A549 (cell line): ENCODE measurements around the gene KRT6B. TPM values are rescaled to one million over a fixed set of nuclear protein-coding genes. Genes with fewer than 3 reads are reported as not detected.
A peak's percentile ranks its signal among the peaks of the same experiment; 100 is the strongest.

Experiments
- ATAC-seq, 2 experiments: fragments of 200-7000 bp in 1 of 2; fragments of >200 bp in 1 of 2; cut with Nextera tagmentation in 1 of 2; cut with Tn5 transposase in 1 of 2; 3 replicates each; pipeline versions ENCODE4 v1.8.0 to v1.9.1; 2018 to 2020; ENCODE audit warnings: mild to moderate bottlenecking in 1 of 2, moderate library complexity in 1 of 2
- CTCF ChIA-PET: fragments of 300-600 bp; sonication (Branson Sonifier 250); formaldehyde crosslinking; extraction: SDS; loops from one replicate; lab custom pipeline; 2021; ENCODE audit warnings: antibody characterized with exemption, inconsistent platforms; lab: Yijun Ruan, JAX
- POLR2A ChIA-PET: fragments of 350-600 bp; formaldehyde crosslinking; extraction: SDS; loops from one replicate; lab custom pipeline; 2021; ENCODE audit warnings: antibody characterized with exemption, inconsistent platforms; lab: Yijun Ruan, JAX
- DNase-seq, 2 experiments: peaks; one replicate each; pipeline versions ENCODE4 v3.0.0 to v3.0.0-alpha.2; 2011 to 2016; ENCODE audit warnings: low read depth in 1 of 2, low spot score in 1 of 2
- FAIRE-seq: peaks from 2 replicates; lab custom pipeline; 2011; peaks lifted over from hg19 to GRCh38; lab: Jason Lieb, UNC
- H3K27ac ChIP-seq, 2 experiments: fragments of >200 bp; sonication (Bioruptor Twin); formaldehyde crosslinking; 3 replicates each; pipeline ENCODE4 v1.5.1; 2016 to 2017
- H3K4me1 ChIP-seq: fragments of >200 bp; sonication (Bioruptor Twin); formaldehyde crosslinking; 3 replicates; pipeline ENCODE4 v1.6.1; 2016
- H3K4me2 ChIP-seq: fragments of >200 bp; sonication (Bioruptor Twin); formaldehyde crosslinking; 3 replicates; pipeline ENCODE4 v1.6.1; 2016
- H3K4me3 ChIP-seq: fragments of >200 bp; sonication (Bioruptor Twin); formaldehyde crosslinking; 3 replicates; pipeline ENCODE4 v1.5.1; 2016
- H3K9me3 ChIP-seq: fragments of >200 bp; sonication (Bioruptor Twin); formaldehyde crosslinking; 3 replicates; pipeline ENCODE4 v1.6.1; 2016
- CBX2 ChIP-seq: fragments of 200-600 bp; sonication (generic); IDR thresholded peaks from 2 replicates; pipeline ENCODE4 v1.6.1; 2016; ENCODE audit warnings: low read depth, mild to moderate bottlenecking, borderline replicate concordance
- CBX8 ChIP-seq: fragments of 200-600 bp; sonication (generic); IDR thresholded peaks from 2 replicates; pipeline ENCODE4 v1.6.1; 2016
- CEBPB ChIP-seq, 2 experiments: fragments of >200 bp in 1 of 2; sonication (Bioruptor Twin) in 1 of 2; formaldehyde crosslinking in 1 of 2; IDR thresholded peaks; 2 replicates each; pipeline ENCODE4 v1.6.1; 2012 to 2016
- EHF ChIP-seq: fragments of 250-450 bp; sonication (Bioruptor Pico); IDR thresholded peaks from 2 replicates; pipeline ENCODE4 v1.5.0; 2020; ENCODE audit warnings: mild to moderate bottlenecking
- EHMT2 ChIP-seq: fragments of 200-600 bp; sonication (generic); IDR thresholded peaks from 2 replicates; pipeline ENCODE4 v1.6.1; 2016; ENCODE audit warnings: antibody characterized with exemption, low read depth, mild to moderate bottlenecking, moderate library complexity
- FOSB ChIP-seq: fragments of 250-450 bp; sonication (Bioruptor Pico); IDR thresholded peaks from 2 replicates; pipeline ENCODE4 v1.5.0; 2020; ENCODE audit warnings: mild to moderate bottlenecking, moderate library complexity
- FOXS1 ChIP-seq: fragments of 250-450 bp; sonication (Bioruptor Pico); IDR thresholded peaks from 2 replicates; pipeline ENCODE4 v1.5.0; 2020; ENCODE audit warnings: mild to moderate bottlenecking, moderate library complexity
- GATA3 ChIP-seq: IDR thresholded peaks from 2 replicates; pipeline ENCODE4 v1.6.1; 2012; ENCODE audit warnings: borderline replicate concordance
- HDAC2 ChIP-seq: fragments of 200-600 bp; sonication (generic); IDR thresholded peaks from 2 replicates; pipeline ENCODE4 v1.6.1; 2016
- HOXB5 ChIP-seq: fragments of 250-450 bp; sonication (Bioruptor Pico); IDR thresholded peaks from 2 replicates; pipeline ENCODE4 v1.5.0; 2020; ENCODE audit warnings: mild to moderate bottlenecking, moderate library complexity
- JUN ChIP-seq, 2 experiments: fragments of >200 bp; sonication (Bioruptor Twin); formaldehyde crosslinking; IDR thresholded peaks; 2 replicates in 1 of 2; 3 replicates in 1 of 2; pipeline ENCODE4 v1.6.1; 2016 to 2017
- JUNB ChIP-seq: fragments of >200 bp; sonication (Bioruptor Twin); formaldehyde crosslinking; IDR thresholded peaks from 2 replicates; pipeline ENCODE4 v1.6.1; 2016
- KDM1A ChIP-seq: fragments of 200-600 bp; sonication (generic); IDR thresholded peaks from 2 replicates; pipeline ENCODE4 v1.6.1; 2016; ENCODE audit warnings: low read depth, mild to moderate bottlenecking
- MAFK ChIP-seq: fragments of 450-650 bp; IDR thresholded peaks from 2 replicates; pipeline ENCODE4 v1.6.1; 2014; ENCODE audit not compliant: partially characterized antibody
- MAZ ChIP-seq: fragments of 150-350 bp; IDR thresholded peaks from 2 replicates; pipeline ENCODE4 v1.6.1; 2014; ENCODE audit warnings: antibody characterized with exemption, low read depth, low read length, borderline replicate concordance
- MYC ChIP-seq: IDR thresholded peaks from 2 replicates; pipeline ENCODE4 v1.6.1; 2012; ENCODE audit warnings: mild to moderate bottlenecking, inconsistent platforms, low read length, improper control_type of control experiment, borderline replicate concordance
- NFE2L2 ChIP-seq: fragments of 150-350 bp; conservative IDR thresholded peaks from 2 replicates; pipeline ENCODE4 v1.6.1; 2014; ENCODE audit warnings: low read length
- NR3C1 ChIP-seq: fragments of >200 bp; sonication (Bioruptor Twin); formaldehyde crosslinking; IDR thresholded peaks from 3 replicates; pipeline ENCODE4 v1.6.1; 2017
- POLR2A ChIP-seq: IDR thresholded peaks from 2 replicates; pipeline ENCODE4 v1.6.1; 2012; ENCODE audit warnings: mild to moderate bottlenecking, low read length
- RAD21 ChIP-seq, 2 experiments: fragments of >200 bp in 1 of 2; sonication (Bioruptor Twin) in 1 of 2; formaldehyde crosslinking in 1 of 2; IDR thresholded peaks in 1 of 2; conservative IDR thresholded peaks in 1 of 2; 2 replicates in 1 of 2; 3 replicates in 1 of 2; pipeline ENCODE4 v1.6.1; 2012 to 2018; ENCODE audit warnings: inconsistent platforms in 1 of 2
- RARB ChIP-seq: fragments of 250-450 bp; sonication (Bioruptor Pico); IDR thresholded peaks from 2 replicates; pipeline ENCODE4 v1.8.0; 2021; ENCODE audit warnings: mild to moderate bottlenecking, moderate library complexity
- RCOR1 ChIP-seq: fragments of 150-350 bp; IDR thresholded peaks from 2 replicates; pipeline ENCODE4 v1.6.1; 2014; ENCODE audit warnings: antibody characterized with exemption, low read length, low read depth
- RFX5 ChIP-seq: fragments of 450-650 bp; IDR thresholded peaks from 2 replicates; pipeline ENCODE4 v1.7.1; 2014; ENCODE audit warnings: antibody characterized with exemption, mild to moderate bottlenecking, moderate library complexity
- SREBF2 ChIP-seq: fragments of 450-650 bp; IDR thresholded peaks from 2 replicates; pipeline ENCODE4 v1.6.1; 2014; ENCODE audit warnings: mild to moderate bottlenecking, moderate library complexity
- TFCP2L1 ChIP-seq: fragments of 250-450 bp; sonication (Bioruptor Pico); IDR thresholded peaks from 2 replicates; pipeline ENCODE4 v1.5.0; 2021; ENCODE audit warnings: mild to moderate bottlenecking
- TP53 ChIP-seq: fragments of 250-450 bp; sonication (Bioruptor Pico); IDR thresholded peaks from 2 replicates; pipeline ENCODE4 v1.5.0; 2021; ENCODE audit warnings: mild to moderate bottlenecking, moderate library complexity
- ZNF302 ChIP-seq: fragments of 250-450 bp; sonication (Bioruptor Pico); IDR thresholded peaks from 2 replicates; pipeline ENCODE4 v1.9.0; 2021; ENCODE audit warnings: inconsistent platforms, mild to moderate bottlenecking, moderate library complexity
- ZSCAN20 ChIP-seq: fragments of 250-450 bp; sonication (Bioruptor Pico); IDR thresholded peaks from 2 replicates; pipeline ENCODE4 v1.8.0; 2022; ENCODE audit warnings: mild to moderate bottlenecking, moderate library complexity
- WGBS: methylation state at CpG from one replicate; pipeline ENCODE4 v1.1.6; 2017; ENCODE audit errors: missing lambda C conversion rate; 5-methylcytosine and 5-hydroxymethylcytosine counted together
- polyA plus RNA-seq, 4 experiments: library from polyadenylated mRNA; depleted of rRNA in 3 of 4; stranded (reverse); fragments of >200 nt; fragmentation: RNase III in 1 of 4; extraction: RNeasy Plus Mini Kit Qiagen cat#74134 plus additional on column Dnase treatment in 1 of 4; gene quantifications; 2 replicates in 3 of 4; 3 replicates in 1 of 4; pipeline ENCODE4 v1.2.3, GENCODE V29; 2011 to 2017
- TF ChIP-seq, protein P1 (sequence below): fragments of 200-600 bp; sonication (generic); IDR thresholded peaks from 2 replicates; pipeline ENCODE4 v1.6.1; 2016; ENCODE audit warnings: antibody characterized with exemption, mild to moderate bottlenecking, moderate library complexity
- TF ChIP-seq, protein P2 (sequence below): fragments of 150-350 bp; IDR thresholded peaks from 2 replicates; pipeline ENCODE4 v1.6.1; 2014; ENCODE audit warnings: low read depth, mild to moderate bottlenecking, low read length
- TF ChIP-seq, protein P3 (sequence below): IDR thresholded peaks from 2 replicates; pipeline ENCODE4 v1.6.1; 2012
- TF ChIP-seq, protein P4 (sequence below): fragments of >200 bp; sonication (Bioruptor Twin); formaldehyde crosslinking; IDR thresholded peaks from 2 replicates; pipeline ENCODE4 v1.6.1; 2016
- TF ChIP-seq, protein P5 (sequence below): fragments of 450-650 bp; IDR thresholded peaks from 2 replicates; pipeline ENCODE4 v1.6.1; 2014; ENCODE audit warnings: antibody characterized with exemption
- TF ChIP-seq, protein P6 (sequence below): fragments of 250-450 bp; sonication (Bioruptor Pico); IDR thresholded peaks from 2 replicates; pipeline ENCODE4 v1.5.0; 2021; ENCODE audit warnings: mild to moderate bottlenecking, moderate library complexity, borderline replicate concordance

Gene KRT6B
- polyA plus RNA-seq, 2 of the 4 experiments (the other 2 are of a cell fraction), result not detected

DNA sequence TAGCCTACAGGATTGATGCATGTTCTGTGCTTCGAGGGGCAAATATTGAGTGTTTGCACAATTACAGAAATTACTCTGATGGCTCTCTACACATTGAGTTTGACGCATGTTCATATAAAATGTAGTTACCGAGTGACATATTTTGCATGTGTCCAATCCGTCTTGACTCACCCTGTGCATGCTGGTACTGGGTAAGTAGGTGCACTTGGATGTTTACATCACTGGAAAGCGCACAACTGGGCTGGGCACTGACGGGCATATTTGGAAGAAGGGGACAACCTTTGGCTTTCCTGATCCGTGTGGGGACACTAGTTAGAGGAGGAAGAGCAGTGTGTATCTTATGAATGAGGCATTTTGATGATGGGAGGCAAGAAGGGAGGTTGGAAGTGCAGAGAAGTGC, 46.0 kb upstream of the KRT6B start:
- CTCF ChIA-PET, result no interaction called here
- peaks cover 45% of the 10 kb centered on the region for H3K4me1 ChIP-seq
- no peak overlapping the region for H3K4me3 ChIP-seq
- TF ChIP-seq ZSCAN20 (CRISPR knock-in tag) (no peak), RARB (CRISPR knock-in tag) (no peak), FOSB (no peak), ZNF302 (CRISPR knock-in tag) (no peak), CBX8 (no peak), NR3C1 (no peak), HOXB5 (CRISPR knock-in tag) (no peak), RAD21 (conservative IDR thresholded peaks at IDR 0.05 in 1 of 2, IDR thresholded peaks at IDR 0.05 in 1 of 2) (no peak), MAZ (no peak), JUN (IDR thresholded peaks at IDR 0.05) (no peak), EHF (CRISPR knock-in tag) (no peak)
- TF ChIP-seq, protein P1, sequence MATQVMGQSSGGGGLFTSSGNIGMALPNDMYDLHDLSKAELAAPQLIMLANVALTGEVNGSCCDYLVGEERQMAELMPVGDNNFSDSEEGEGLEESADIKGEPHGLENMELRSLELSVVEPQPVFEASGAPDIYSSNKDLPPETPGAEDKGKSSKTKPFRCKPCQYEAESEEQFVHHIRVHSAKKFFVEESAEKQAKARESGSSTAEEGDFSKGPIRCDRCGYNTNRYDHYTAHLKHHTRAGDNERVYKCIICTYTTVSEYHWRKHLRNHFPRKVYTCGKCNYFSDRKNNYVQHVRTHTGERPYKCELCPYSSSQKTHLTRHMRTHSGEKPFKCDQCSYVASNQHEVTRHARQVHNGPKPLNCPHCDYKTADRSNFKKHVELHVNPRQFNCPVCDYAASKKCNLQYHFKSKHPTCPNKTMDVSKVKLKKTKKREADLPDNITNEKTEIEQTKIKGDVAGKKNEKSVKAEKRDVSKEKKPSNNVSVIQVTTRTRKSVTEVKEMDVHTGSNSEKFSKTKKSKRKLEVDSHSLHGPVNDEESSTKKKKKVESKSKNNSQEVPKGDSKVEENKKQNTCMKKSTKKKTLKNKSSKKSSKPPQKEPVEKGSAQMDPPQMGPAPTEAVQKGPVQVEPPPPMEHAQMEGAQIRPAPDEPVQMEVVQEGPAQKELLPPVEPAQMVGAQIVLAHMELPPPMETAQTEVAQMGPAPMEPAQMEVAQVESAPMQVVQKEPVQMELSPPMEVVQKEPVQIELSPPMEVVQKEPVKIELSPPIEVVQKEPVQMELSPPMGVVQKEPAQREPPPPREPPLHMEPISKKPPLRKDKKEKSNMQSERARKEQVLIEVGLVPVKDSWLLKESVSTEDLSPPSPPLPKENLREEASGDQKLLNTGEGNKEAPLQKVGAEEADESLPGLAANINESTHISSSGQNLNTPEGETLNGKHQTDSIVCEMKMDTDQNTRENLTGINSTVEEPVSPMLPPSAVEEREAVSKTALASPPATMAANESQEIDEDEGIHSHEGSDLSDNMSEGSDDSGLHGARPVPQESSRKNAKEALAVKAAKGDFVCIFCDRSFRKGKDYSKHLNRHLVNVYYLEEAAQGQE, result no peak
- FAIRE-seq, result no peak
- 0 out of 6 replicates have a peak overlapping the region, but pooled peaks of 1 of the 2 experiments have one; percentile 4 for H3K27ac ChIP-seq
- H3K4me2 ChIP-seq, result no peak overlapping the region
- WGBS, result 83% methylated on average over 7 of the region's 7 CpGs
- DNase-seq, result no peak
- H3K9me3 ChIP-seq, result no peaks in the 10 kb centered on the region
- POLR2A ChIA-PET, result no interaction called here
- no peak for ATAC-seq

DNA sequence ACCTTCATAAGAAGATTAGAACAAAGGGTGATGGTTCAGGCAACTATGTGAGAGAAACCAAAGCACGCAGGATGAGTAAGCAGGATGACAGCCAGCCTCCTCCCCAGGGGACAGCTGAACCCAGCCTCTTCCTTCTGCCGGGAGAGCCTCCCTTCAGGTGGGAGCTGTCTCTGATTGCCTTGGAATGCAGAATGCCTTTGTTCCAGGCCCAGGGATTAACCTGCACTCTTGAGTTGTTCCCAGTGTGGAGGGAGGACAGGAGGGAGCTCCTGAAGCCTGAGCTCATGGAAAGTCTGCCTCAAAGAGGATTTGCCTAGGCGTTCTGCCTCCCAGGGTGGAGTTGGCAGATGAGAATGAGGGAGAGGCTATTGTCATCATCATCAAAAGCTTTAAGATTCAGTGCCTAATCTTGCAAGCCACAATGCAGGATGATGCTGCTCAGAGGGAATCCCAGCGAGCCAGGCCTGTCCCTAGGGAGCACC, 44.7 kb upstream of the KRT6B start:
- POLR2A ChIA-PET, result no interaction called here
- WGBS, result 37% methylated on average over 4 of the region's 4 CpGs
- FAIRE-seq (no peak), DNase-seq (peak; percentile 51 to 62), ATAC-seq (peak; percentile 64 to 67)
- Histone ChIP-seq H3K4me3 (no peak overlapping the region), H3K4me1 (peaks cover 44% of the 10 kb centered on the region), H3K4me2 (peak overlapping the region; percentile 44), H3K27ac (peak overlapping the region; percentile 62 to 80), H3K9me3 (no peaks in the 10 kb centered on the region)
- CTCF ChIA-PET, result interaction anchor here (0.9 to 2.9 kb wide), 7 partner anchors 10 to 124 kb away, joined by 3 to 13 read pairs (median 3); no protein-coding TSS in a partner anchor
- no peak for TF ChIP-seq EHMT2
- TF ChIP-seq MYC, result no peak
- TF ChIP-seq TP53, result no peak
- no peak for TF ChIP-seq GATA3
- no peak for TF ChIP-seq KDM1A
- no peak for TF ChIP-seq FOXS1 (CRISPR knock-in tag)
- no peak for TF ChIP-seq MAZ
- TF ChIP-seq, protein P2, sequence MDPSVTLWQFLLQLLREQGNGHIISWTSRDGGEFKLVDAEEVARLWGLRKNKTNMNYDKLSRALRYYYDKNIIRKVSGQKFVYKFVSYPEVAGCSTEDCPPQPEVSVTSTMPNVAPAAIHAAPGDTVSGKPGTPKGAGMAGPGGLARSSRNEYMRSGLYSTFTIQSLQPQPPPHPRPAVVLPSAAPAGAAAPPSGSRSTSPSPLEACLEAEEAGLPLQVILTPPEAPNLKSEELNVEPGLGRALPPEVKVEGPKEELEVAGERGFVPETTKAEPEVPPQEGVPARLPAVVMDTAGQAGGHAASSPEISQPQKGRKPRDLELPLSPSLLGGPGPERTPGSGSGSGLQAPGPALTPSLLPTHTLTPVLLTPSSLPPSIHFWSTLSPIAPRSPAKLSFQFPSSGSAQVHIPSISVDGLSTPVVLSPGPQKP, result no peak
- no peak for TF ChIP-seq SREBF2
- TF ChIP-seq, protein P3, sequence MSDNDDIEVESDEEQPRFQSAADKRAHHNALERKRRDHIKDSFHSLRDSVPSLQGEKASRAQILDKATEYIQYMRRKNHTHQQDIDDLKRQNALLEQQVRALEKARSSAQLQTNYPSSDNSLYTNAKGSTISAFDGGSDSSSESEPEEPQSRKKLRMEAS, result peak; percentile 24; the same call in 1 of the 2 replicates
- TF ChIP-seq MAFK, result no peak
- TF ChIP-seq CEBPB (IDR thresholded peaks at IDR 0.05), result no peak
- TF ChIP-seq TFCP2L1 (CRISPR knock-in tag), result no peak
- no peak for TF ChIP-seq RFX5
- no peak for TF ChIP-seq HDAC2
- no peak for TF ChIP-seq RCOR1
- TF ChIP-seq CBX2, result no peak
- TF ChIP-seq, protein P4, sequence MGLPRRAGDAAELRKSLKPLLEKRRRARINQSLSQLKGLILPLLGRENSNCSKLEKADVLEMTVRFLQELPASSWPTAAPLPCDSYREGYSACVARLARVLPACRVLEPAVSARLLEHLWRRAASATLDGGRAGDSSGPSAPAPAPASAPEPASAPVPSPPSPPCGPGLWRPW, result no peak
- TF ChIP-seq, protein P5, sequence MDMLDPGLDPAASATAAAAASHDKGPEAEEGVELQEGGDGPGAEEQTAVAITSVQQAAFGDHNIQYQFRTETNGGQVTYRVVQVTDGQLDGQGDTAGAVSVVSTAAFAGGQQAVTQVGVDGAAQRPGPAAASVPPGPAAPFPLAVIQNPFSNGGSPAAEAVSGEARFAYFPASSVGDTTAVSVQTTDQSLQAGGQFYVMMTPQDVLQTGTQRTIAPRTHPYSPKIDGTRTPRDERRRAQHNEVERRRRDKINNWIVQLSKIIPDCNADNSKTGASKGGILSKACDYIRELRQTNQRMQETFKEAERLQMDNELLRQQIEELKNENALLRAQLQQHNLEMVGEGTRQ, result no peak
- no peak for TF ChIP-seq POLR2A
- TF ChIP-seq, protein P6, sequence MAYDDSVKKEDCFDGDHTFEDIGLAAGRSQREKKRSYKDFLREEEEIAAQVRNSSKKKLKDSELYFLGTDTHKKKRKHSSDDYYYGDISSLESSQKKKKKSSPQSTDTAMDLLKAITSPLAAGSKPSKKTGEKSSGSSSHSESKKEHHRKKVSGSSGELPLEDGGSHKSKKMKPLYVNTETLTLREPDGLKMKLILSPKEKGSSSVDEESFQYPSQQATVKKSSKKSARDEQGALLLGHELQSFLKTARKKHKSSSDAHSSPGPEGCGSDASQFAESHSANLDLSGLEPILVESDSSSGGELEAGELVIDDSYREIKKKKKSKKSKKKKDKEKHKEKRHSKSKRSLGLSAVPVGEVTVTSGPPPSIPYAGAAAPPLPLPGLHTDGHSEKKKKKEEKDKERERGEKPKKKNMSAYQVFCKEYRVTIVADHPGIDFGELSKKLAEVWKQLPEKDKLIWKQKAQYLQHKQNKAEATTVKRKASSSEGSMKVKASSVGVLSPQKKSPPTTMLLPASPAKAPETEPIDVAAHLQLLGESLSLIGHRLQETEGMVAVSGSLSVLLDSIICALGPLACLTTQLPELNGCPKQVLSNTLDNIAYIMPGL, result no peak
- no peak for TF ChIP-seq NR3C1
- TF ChIP-seq JUNB, result 0 out of 2 replicates have a peak, but pooled peaks have one; percentile 20
- TF ChIP-seq NFE2L2, result no peak
